NCI-H748 treated with DMSO at 0.1 percent for 48 hours (cell line): ENCODE results near the gene RUNX2.
A peak's percentile ranks its signal among the peaks of the same experiment; 100 is the strongest.

Experiments used
- DNase-seq: peaks from one replicate; lab custom pipeline; 2025; lab: John Stamatoyannopoulos, UW

The RUNX2 gene

GRCh38 chr6:45415788-45416518, 87.8 kb downstream of the RUNX2 start:
- no peak for DNase-seq

DNA sequence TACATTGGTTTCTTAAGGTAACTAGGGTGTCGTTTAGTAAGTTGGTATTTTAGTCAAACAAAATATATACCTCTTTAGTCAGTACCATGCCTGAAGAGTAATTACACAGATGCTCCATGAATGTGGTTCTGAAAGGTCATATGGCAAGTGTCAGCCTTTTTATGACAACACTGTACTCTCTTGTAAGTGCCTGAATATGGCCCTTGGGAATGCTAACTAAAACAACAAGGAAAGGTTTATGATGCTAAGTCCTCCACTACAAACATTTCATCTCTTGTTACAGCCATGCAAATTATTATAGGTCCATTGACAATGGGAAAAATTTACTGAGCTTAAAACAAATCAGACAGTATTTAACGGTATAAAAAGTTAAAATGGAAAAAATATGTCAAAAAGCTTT, 88.6 kb downstream of the RUNX2 start:
- no peak for DNase-seq

- DNase-seq = no peak
Observed at GRCh38 chr6:45417436-45417835, 89.3 kb downstream of the RUNX2 start.

DNA sequence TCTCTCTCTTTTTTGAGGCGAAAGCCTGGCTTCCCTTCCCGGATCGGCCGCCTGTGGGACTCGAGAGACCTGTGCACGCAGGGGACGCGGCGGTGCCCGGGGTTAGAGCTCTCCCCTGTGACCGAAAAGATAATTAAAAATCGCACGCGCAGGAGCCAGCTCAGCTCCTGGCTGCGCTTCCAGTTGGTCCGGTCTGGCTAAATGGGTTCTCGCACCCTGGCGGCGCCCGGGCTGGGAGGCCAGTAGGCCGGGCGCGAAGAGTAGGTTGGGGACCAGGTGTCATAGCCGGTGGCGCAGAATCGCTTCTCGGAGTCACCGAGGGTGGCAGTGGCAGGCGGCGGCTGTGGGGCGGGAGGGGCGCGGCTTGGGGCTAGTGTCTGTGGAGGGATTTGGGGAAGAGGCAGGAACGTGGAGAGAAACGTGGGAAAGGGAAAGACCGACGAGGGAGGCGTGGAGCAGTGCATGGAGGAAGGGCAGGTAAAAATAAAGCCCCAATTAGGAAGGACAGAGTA, 91.5 kb downstream of the RUNX2 start:
- peak; percentile 61 for DNase-seq

GRCh38 chr6:45420083-45420908, 92.2 kb downstream of the RUNX2 start:
- peak; percentile 30 for DNase-seq

GRCh38 chr6:45420909-45421708, 93.0 kb downstream of the RUNX2 start:
- DNase-seq = no peak

DNA sequence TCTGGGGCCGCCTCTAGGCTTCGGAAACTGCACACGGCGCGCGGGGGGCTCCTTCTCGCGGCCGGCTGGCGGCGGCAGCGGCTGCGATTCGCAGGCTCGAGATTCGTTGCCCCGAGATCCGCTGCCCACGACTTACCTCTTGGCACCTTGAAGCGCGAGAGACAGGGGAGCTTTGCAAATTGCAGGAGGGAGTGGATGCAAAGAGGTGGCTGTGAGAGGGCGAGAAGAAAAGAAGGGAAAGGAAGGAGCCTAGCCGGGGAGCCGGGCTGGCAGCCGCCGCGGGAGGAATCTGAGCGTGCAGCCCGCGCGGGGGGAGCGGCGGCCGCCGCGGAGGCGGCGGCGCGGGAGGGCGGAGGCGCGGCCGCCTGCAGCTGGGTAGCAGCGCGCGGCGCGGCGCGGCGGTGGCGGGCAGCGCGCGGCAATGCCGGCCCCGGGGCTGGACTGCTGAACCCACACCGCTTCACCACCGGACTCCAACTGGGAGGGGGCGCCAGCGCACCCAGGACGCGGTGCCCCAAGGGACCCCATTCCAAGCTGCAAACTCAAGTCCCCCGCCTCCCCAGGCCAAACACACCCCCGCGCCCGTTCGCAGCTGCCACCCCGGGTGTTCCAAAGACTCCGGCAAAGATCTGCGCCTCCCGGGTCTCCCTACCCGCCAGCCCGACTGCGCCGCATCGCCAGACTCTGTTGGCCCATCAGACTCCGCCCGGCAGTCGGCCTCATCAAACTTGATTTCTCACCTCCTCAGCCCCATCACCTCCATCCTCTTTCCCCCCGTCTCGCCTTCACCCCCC, 93.8 kb downstream of the RUNX2 start:
- peak; percentile 62 for DNase-seq

DNA sequence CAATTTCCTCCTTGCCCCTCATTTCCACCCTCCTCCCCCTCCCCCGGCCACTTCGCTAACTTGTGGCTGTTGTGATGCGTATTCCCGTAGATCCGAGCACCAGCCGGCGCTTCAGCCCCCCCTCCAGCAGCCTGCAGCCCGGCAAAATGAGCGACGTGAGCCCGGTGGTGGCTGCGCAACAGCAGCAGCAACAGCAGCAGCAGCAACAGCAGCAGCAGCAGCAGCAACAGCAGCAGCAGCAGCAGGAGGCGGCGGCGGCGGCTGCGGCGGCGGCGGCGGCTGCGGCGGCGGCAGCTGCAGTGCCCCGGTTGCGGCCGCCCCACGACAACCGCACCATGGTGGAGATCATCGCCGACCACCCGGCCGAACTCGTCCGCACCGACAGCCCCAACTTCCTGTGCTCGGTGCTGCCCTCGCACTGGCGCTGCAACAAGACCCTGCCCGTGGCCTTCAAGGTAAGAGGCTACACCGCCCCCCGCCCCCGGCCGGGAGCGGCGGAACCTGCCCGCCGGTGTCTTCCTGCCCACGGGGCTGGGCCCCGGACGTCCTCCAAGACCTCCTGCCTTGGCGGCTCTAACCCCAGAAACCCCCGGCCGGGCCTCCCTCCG, 94.5 kb downstream of the RUNX2 start:
- peak; percentile 36 for DNase-seq

- no peak for DNase-seq
Observed at GRCh38 chr6:45423111-45423823, 95.1 kb downstream of the RUNX2 start.

DNA sequence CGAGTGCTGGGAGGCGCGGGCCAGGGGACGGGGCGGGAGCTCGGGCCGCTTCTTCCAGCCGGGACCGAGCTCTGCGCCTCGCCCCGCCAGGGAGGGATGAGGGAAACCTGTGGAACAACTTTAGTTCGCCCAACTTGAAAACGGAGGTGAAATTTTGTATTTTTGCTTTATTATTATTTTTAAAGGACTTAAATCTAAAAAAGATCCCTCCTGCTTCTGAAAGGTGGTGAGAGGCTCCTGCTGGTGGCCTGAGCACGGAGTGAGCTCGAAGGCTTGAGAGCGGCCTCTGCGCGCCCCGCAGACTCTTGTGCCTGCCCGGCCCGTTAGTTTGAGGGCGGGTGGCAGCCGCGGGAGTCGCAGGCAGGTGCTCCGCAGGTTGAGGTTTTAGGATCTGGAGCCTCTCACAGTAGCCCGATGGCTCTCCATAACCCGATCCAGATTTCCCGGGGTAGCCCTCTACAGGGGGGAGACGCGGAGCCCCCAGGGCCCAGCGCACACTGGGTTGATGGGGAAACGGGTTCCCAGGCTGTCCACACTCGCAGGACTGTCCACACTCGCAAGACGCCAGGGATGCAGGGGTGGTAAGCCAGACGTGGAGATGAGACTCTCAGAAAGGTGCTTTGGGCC, 95.8 kb downstream of the RUNX2 start:
- no peak for DNase-seq

GRCh38 chr6:45424451-45424861, 96.3 kb downstream of the RUNX2 start:
- no peak for DNase-seq

DNA sequence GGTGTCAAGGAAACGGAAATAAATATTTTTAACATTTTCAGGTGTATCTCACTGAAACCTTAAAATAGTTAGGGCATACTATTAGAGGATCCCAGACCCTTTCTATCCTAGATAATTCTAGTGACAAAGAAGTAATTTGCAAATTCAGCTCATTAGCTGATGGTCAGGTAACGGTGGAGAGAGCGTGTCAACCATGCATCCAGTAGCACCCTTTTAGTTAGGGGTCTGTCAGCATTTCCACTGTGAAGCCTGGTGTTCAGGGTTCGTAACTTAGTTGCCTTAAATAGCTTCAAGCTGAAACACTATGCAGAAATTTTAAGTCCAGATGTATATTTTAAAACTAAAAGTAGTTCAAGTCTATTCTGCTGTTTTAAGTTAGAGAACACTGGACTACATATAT, 98.1 kb downstream of the RUNX2 start:
- no peak for DNase-seq

DNA sequence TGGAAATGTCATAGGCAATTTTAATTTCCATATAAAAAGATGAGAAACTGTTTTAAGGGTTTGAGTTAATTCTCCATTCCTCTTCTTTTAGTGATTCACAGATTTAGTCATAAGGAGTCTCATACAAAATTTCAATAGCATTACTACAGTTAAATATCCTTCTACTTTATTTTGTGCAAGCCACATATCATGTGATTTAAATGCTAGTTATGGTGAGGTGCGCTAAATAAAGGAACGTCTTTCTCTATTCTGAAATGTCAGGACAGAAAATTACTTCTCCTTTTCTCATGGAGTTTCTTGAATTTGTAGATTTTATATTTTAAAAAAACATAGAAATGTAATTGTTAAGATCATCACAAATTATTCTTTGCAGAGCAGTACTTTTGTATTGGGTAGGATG, 99.6 kb downstream of the RUNX2 start:
- DNase-seq = no peak

GRCh38 chr6:45428727-45429126, 100.6 kb downstream of the RUNX2 start:
- DNase-seq = no peak

- no peak for DNase-seq
Observed at GRCh38 chr6:45430590-45431202, 102.6 kb downstream of the RUNX2 start.

DNA sequence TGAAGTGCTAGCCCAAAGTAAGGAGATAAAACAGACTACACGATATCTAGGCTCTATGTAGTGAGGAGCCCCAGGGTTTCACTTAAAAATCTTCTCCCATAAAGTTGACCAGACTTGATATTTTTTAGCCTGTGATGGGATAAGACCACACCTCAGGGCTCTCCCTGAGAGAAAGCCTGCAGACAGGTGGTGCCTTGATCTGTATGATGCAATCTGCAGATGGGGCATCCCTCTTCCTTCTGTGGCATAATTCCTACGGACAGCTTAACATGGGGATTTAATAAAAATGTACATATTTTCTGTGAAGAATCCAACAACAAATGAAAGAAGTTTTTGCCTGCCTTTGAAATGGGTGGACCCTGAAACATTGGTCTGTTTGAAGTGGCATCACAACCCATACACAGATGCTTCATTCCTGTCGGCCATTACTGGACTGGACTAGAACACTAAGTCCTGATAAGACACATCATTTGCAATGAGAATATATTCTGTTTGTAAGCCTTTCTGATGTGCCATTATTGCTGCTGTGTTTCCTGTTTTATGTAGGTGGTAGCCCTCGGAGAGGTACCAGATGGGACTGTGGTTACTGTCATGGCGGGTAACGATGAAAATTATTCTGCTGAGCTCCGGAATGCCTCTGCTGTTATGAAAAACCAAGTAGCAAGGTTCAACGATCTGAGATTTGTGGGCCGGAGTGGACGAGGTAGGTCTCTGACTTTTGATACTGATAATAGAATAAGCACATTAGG, 103.4 kb downstream of the RUNX2 start:
- DNase-seq = no peak

DNA sequence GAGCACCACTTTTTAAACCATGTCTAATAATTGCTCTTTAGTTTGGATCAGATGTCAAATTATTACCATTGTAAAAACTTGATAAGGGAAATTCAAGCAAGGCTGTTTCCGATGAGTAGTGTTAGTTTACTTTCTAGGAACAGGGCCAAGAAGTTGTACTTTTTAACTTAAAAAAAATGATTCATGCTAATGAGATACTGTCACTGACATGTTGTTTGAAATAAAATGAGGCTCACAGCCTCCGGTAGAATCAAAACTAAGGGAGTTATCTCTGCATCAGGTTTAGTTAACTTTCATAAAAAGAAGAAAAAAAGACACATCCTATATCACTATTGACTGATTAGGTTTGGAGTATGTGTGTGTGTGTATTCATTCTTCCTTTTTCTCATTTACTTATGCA, 104.8 kb downstream of the RUNX2 start:
- DNase-seq = no peak

DNA sequence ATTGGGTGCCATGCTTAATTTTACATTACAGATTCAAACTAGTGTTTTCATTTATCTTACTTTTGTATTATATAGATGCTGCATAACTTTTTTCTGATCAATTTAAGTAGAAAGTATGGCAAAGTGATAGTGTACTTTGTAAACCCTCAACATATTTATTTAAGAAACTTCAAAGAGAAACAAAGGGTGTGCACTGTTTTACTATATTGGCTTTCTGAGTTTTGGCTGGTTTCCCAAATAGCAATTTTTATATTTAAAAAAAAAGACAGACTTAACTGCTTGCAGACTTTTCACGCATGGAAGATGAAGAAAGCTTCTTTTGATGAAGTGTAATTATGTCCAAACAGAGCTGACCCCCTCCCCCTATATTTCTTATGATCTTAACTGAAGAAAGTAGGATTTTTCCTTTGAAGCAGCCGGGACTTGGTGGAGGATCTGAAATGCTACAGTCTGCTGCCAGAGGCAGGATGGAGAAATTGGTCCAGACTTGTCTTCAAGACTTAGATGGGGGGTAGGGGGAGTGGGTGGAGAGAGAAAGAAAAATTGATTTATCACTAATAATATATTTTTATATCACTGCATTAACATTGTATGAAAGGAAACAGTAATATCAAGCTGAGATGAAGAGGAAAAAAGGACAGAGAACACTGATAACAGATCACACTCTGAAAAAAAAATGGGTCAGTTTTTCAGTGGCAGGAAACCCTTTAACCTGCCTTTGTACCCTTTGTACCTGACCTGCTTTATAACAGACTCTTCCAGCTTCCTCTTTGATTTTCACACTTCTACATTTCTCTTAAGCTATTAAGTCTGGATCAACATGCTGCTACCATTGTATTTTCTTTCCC, 105.6 kb downstream of the RUNX2 start:
- DNase-seq = no peak
